ENCODE results near the gene STKLD1. TPM values are rescaled to one million over a fixed set of nuclear protein-coding genes. Genes with fewer than 3 reads are reported as not detected.

The STKLD1 gene
- total RNA-seq, 1 donor, result 2.6 TPM

DNA sequence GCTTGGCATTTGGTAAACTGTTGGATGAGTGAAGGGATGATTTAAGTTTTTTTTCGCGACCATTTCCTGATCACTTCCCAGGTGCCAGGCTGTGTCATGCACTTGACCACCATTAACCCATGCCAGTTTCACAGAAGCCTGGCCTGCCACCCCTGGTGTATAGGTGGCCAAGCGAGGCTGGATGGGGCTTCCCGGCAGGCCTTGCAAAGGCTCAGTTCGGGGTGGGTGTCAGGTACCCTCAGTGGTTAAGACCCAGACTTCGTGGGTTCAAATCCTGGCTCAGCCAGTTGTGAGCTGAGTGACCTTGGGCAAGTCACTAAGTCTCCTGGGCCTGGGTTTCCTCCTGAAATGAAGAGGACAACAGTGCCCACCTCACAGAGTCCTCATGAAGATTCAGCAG lies 30.6 kb upstream of the STKLD1 start:
- DNase-seq (ENCODE audit: low read depth), result no peak
- TF ChIP-seq, protein P1, sequence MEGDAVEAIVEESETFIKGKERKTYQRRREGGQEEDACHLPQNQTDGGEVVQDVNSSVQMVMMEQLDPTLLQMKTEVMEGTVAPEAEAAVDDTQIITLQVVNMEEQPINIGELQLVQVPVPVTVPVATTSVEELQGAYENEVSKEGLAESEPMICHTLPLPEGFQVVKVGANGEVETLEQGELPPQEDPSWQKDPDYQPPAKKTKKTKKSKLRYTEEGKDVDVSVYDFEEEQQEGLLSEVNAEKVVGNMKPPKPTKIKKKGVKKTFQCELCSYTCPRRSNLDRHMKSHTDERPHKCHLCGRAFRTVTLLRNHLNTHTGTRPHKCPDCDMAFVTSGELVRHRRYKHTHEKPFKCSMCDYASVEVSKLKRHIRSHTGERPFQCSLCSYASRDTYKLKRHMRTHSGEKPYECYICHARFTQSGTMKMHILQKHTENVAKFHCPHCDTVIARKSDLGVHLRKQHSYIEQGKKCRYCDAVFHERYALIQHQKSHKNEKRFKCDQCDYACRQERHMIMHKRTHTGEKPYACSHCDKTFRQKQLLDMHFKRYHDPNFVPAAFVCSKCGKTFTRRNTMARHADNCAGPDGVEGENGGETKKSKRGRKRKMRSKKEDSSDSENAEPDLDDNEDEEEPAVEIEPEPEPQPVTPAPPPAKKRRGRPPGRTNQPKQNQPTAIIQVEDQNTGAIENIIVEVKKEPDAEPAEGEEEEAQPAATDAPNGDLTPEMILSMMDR (IDR thresholded peaks at IDR 0.05; ENCODE audit: insufficient read depth, low read depth, low read length), result no peak
- H3K4me3 ChIP-seq (ENCODE audit: low read depth, low read length), result no peak overlapping the region

DNA sequence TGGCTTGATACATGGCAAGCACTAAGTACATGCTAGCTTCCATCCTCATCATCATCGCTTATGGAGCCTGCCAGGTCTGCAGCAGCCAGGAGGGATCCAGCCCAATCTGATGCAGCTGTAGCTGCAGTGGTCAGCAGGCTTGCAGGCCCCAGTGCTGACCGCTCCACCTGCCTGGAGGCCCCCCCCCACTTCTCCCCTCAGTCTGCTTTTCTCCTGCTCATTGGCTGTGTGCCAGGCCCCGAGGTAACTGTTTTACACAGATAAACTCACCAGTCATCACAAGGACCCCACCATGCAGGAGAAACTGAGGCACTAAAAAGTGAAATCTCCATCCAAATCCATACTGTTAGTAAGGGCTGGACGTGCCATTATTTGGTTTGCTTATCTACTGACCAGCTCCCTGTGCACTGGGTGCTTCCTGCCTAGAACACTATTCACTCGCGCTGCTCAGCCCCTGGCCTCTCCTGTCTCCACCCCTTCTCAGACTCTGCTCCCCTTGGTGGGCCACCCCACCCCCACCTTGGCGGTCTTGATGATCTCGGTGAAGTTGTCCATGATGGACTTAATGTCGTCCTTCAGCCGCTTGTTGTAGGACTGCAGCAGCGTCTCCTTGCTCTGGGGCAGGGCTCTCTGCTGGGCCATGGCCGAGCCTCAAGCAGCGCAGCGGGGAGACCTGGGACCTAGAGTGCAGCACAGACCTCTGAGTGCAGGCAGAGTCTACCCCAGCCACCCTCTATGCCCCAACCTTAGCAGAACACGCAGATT lies 30.0 kb upstream of the STKLD1 start:
- peak overlapping the region; percentile 98 for H3K4me3 ChIP-seq (ENCODE audit: low read depth, low read length)

DNA sequence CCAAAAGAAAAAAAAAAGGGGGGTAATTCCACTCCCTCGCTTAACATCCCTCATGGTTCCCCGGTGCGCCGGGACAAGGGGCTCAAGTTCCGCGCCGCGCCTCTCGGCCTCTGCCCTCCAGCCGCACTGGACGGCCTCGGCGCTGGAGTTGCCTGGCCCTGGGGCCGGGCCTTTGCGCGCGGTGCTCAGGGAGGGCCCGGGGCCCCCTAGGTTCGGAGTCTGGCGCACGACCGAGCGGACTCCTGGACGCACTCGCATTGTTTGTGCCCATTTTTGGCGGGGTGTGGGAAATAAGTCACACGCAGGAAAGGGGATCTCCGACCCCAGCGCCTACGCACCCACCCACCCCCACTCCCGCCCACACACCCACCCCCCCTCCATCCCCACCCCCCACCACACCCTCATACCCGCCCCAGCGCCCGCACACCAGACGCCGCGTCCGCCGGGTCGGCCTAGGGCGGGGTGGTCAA lies 28.6 kb upstream of the STKLD1 start:
- DNase-seq (ENCODE audit: low read depth), result no peak
- peak overlapping the region; percentile 98 for H3K4me3 ChIP-seq (ENCODE audit: low read depth, low read length)
- TF ChIP-seq, protein P1 (IDR thresholded peaks at IDR 0.05; ENCODE audit: insufficient read depth, low read depth, low read length), result peak; percentile 3

More for the DNA sequence above, 30.0 kb upstream of the STKLD1 start:
- TF ChIP-seq, protein P1 (IDR thresholded peaks at IDR 0.05; ENCODE audit: insufficient read depth, low read depth, low read length), result no peak
- no peak for DNase-seq (ENCODE audit: low read depth)

DNA sequence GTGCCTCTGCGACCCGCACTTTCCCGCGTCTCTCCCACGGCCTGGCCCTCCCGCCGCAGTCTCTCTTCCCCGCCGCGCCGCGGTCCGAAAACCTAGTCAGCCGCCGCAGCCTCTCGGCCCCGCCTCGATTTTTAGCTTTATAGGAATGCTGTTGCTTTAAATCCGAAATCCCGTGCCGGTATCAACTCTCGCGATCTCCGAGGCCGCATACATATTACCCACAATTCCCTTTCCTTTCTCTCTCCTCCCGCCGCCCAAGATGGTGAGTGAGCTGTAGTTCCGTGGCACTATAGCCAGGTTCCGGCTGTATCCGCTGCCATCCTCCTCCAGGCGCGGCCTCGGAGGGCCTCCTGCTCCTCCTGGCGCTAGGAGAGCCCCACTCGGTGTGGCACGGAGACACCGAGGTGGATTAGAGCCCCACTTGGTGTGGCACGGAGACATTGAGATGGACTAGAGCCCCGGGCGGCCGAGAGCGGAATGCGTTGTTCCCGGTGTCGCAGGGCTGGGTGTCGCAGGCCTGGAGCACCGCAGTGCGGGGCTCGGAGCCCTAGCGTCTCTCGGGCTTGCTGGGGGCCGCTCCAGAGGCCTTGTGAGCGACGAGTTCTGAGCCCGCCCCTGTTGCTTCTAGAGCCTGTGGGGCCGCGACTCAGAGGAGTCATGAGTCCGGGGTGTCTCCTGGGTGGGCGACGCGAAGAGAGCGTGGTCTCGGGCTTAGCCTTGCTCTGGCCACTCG lies 28.0 kb upstream of the STKLD1 start, which contains the start of the genes MED22 and RPL7A:
Gene MED22 (minus strand): TSS at position 147 of the 733 bp plus-strand sequence. CDS start 1,469 bp downstream, outside the sequence.
Gene RPL7A (plus strand): TSS at position 234 of the 733 bp plus-strand sequence. CDS start 26 bp downstream, at position 260.
- peak; percentile 97 for DNase-seq (ENCODE audit: low read depth)
- TF ChIP-seq, protein P1 (IDR thresholded peaks at IDR 0.05; ENCODE audit: insufficient read depth, low read depth, low read length), result no peak
- H3K4me3 ChIP-seq (ENCODE audit: low read depth, low read length), result peak within 1 kb of the TSS; percentile 98

DNA sequence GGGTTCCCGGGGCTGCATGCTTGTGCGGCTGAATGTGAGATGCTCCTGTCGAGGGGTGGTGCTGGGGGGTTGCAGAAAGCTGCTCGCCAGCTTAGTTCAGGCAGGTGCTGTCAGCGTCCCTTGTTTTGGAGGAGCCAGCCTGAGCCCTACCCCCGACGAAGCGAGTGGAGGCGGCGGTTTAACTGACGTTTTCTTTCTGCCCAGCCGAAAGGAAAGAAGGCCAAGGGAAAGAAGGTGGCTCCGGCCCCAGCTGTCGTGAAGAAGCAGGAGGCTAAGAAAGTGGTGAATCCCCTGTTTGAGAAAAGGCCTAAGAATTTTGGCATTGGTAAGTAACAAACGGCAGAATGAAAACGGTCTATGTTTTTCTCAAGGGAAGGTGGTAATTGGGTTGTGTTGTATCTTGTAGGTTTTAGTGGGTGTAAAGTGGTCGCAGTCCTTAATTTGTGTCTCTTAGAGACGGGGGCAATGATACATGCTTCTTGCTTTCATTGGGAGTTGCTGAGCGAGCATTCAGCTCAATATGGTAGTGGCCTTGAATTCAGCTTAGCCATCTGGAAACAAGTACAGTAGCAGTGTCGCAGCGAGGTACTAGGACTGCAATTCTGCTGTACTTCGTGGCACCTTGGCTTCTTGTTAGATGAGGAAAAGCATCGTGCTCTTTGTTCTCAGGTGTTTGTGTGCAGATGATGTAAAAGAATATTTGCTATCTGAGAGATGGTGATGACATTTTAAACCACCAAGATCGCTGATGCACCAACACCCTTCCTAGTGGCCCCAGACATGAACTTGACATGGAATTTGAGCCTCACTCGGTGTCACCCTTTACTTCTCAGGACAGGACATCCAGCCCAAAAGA lies 27.2 kb upstream of the STKLD1 start:
- H3K4me3 ChIP-seq (ENCODE audit: low read depth, low read length), result peak overlapping the region; percentile 98
- no peak for DNase-seq (ENCODE audit: low read depth)
- TF ChIP-seq, protein P1 (IDR thresholded peaks at IDR 0.05; ENCODE audit: insufficient read depth, low read depth, low read length), result no peak

DNA sequence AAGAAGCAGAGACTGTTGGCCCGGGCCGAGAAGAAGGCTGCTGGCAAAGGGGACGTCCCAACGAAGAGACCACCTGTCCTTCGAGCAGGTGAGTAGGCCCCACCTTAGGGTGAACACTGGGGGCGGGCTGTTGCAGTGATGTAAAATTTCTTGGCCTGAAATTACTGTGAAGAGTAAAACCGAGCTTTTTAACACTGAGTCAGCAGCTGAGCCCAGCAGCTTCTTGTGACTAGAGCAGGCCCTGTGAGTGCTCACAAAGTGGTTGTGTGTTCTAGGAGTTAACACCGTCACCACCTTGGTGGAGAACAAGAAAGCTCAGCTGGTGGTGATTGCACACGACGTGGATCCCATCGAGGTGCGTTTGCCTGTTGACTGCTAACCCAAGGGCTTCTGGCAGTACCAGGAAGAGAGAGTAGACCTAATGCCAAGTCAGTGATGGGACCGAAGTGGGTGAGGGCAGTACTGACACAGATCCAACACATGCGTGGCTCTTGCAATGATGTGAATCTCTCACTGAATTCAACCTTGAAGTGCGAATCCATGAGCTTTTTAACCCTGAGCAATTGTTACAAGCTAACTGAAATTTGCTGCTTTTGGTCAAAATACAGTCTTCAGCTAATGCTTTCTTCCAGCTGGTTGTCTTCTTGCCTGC lies 26.1 kb upstream of the STKLD1 start:
- TF ChIP-seq, protein P1 (IDR thresholded peaks at IDR 0.05; ENCODE audit: insufficient read depth, low read depth, low read length), result no peak
- DNase-seq (ENCODE audit: low read depth), result no peak
- H3K4me3 ChIP-seq (ENCODE audit: low read depth, low read length), result peak overlapping the region; percentile 4

Measured in fibroblast of villous mesenchyme (primary cell).